ENCODE measurements around the gene TTC29.
"Not testable (repeated sequence)": the region's sequence is repeated elsewhere in the genome, so short reads cannot be mapped to it uniquely, and the experiment has no call there.

Gene TTC29

DNA sequence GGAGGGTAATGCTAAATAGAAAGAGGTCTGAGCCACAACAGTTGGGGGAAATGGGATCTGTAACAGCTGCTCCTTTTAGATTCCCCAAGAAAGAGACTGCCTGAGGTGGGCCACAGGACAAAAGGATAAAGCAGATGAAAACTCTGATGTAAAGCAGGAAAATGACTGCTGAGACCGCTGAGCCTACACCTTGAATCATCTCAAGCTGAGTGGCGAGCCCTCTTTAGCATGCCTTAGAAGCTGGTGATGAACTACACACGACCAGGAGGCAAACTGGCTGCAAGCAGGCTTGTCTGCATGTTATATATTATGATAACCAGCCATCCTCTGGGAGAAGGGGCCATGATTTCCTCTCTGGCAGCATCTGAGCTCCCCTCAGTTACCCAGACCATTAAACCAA is 88.4 kb downstream of the TTC29 start:
- no peak for DNase-seq (ENCODE audit: low spot score)

DNA sequence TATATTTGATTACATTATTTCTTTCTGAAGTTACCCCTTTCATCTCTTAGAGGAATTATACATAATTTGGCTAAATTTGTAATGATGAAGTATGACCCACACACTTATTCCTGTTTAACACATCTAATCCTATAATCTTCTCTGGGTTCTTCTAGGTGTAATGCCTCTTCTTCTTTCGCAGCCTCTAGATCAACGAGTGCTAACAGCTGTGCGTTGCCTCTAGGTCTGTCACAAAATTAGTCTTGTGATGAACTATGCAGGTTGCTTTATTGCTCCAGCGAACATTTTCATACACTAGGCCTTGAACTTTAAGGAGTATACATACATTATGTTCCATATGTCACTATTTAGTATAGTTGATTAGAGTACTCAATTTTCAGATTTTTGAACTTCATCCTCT is 89.9 kb downstream of the TTC29 start:
- no peak for DNase-seq (ENCODE audit: low spot score)

GRCh38 chr4:146852360-146852759 is 93.3 kb downstream of the TTC29 start:
- DNase-seq (ENCODE audit: low spot score), result peak; percentile 35

GRCh38 chr4:146847345-146847744 is 98.3 kb downstream of the TTC29 start:
- no peak for DNase-seq (ENCODE audit: low spot score)

GRCh38 chr4:146846882-146847281 is 98.8 kb downstream of the TTC29 start:
- no peak for DNase-seq (ENCODE audit: low spot score)

DNA sequence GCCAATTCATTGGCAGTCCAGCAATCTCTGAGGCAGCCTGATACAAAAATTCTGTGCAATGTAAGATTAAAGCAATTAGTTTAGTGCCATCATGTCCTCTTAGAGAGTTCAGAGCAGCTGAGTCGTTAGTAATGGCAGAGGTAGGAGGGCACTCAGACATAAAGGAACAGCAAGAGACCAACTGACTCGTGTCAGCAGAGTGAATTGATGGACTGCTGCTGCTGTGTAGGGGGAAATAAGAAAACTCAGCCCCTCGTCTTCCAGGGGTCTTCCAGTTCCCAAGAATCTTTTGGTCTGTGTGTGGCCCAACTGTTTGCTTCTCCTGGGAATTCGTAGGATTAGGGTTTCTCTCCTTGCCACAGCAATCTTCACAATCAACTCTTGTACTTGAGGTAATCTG is 100.9 kb downstream of the TTC29 start:
- no peak for DNase-seq (ENCODE audit: low spot score)

DNA sequence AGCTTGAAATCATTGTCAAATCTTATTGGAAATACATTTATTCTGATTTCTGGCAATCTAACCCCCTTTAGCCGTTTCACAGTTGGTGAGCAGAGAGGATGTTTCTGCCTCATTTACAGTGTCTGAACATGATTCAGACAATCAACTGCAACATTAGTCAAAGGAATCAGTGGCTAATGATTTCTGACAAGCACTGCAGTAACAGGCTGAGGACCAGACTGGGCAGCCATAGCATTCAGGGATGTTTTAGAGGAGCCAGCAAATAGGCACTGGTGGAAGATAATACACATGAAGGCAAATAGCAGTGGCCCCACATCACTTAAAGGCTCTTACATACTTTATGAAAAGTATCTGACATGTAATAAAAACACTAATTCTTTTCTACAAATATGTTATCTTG is 102.8 kb downstream of the TTC29 start:
- DNase-seq (ENCODE audit: low spot score), result no peak

GRCh38 chr4:146840731-146841130 is 104.9 kb downstream of the TTC29 start:
- no peak for DNase-seq (ENCODE audit: low spot score)

DNA sequence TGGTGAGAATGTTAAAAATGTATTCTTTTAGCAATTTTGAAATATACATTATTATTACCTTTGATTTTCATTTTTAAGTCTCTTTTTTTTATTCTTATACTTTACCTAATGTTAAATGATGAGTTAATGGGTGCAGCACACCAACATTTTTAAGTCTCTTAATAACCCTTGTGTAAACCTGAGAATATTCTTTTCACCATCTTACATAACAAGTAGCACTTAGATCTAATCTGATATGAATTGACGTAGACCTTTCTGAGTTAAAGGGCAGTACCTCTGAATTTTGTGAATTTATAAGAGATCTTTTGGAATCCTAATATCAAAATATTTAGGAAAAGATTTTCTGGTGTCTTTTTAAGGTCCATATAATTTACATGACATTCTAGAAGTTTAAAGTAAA is 110.6 kb downstream of the TTC29 start:
- no peak for DNase-seq (ENCODE audit: low spot score)

GRCh38 chr4:146834263-146835034 is 111.2 kb downstream of the TTC29 start:
- DNase-seq (ENCODE audit: low spot score), result no peak

GRCh38 chr4:146833530-146833929 is 112.1 kb downstream of the TTC29 start:
- DNase-seq (ENCODE audit: low spot score), result no peak

DNA sequence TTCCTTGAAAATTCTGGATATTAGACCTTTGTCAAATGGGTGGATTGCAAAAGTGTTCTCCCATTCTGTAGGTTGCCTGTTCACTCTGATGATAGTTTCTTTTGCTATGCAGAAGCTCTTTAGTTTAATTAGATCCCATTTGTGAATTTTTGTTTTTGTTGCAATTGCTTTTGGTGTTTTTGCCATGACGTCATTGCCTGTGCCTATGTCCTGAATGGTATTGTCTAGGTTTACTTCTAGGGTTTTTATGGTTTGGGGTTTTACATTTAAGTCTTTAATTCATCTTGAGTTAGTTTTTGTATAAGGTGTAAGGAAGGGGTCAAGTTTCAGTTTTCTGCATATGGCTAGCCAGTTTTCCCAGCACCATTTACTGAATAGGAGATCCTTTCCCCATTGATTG is 122.7 kb downstream of the TTC29 start:
- DNase-seq (ENCODE audit: low spot score), result not testable (repeated sequence)

DNA sequence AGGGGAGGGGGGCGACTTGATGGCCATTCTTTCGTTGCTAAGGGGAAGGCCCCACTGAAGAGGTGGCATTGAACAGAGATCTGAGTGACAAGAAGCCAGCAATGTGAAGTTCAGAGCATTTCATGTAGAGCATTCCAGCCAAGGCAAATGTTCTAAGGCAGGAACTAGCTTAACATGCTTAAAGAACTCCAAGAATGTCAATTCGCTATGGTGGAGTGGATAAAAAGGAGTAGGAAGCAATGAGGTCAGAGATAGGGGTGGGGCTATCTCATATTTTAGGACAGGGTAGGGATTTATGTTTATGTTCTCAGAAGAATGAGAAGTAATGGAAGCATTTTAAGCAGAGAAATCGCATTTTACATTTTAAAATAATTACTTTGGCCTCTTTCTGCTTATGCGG is 130.9 kb downstream of the TTC29 start:
- DNase-seq (ENCODE audit: low spot score), result no peak

- no peak for DNase-seq (ENCODE audit: low spot score)
These were observed 150.0 kb downstream of the TTC29 start for GRCh38 chr4:146795711-146796110.

GRCh38 chr4:146793727-146794126 is 151.9 kb downstream of the TTC29 start:
- no peak for DNase-seq (ENCODE audit: low spot score)

GRCh38 chr4:146791439-146791838 is 154.2 kb downstream of the TTC29 start:
- no peak for DNase-seq (ENCODE audit: low spot score)

GRCh38 chr4:146790515-146790914 is 155.1 kb downstream of the TTC29 start:
- no peak for DNase-seq (ENCODE audit: low spot score)

- DNase-seq (ENCODE audit: low spot score), result no peak
These were observed 157.9 kb downstream of the TTC29 start for GRCh38 chr4:146787731-146788130.

DNA sequence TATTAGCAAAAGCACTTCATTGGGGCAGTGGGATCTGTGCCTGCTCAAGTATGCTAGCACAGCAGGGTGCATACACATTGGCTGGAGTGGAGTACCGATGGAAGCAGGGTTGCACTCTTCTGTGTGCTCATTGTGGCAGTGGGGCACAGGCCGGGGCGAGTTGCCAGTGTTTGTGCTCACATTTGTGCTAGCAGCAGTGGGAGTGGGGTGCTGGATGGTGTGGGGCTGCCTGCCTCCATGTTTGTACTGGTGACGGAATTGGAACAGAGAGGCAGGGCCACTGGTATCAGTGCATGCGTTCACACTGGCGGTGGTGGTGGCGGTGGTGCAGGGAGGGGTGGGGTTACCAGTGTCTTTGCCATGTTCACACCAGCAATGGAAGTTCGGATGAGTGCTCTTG is 169.0 kb downstream of the TTC29 start:
- DNase-seq (ENCODE audit: low spot score), result no peak

GRCh38 chr4:146763560-146763959 is 182.1 kb downstream of the TTC29 start:
- DNase-seq (ENCODE audit: low spot score), result no peak

DNA sequence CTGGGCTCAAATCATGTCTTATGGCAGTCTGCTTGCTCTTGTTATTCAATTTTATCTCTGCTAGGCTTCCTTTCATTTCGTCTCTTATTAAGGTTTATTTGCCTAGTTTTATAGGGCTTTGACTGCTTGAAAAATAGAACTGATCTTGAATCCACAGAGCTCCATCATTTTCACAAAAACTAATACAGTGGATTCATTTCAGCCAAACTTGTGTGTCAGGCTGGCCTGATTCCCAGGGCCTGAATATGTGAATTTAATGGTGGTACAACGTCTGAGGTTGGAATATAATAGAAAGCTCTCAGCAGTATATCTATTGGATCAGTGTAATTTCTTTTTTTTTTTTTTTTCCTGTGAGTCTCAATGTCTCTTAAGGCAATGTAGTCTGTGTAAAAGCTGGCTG is 183.6 kb downstream of the TTC29 start:
- DNase-seq (ENCODE audit: low spot score), result no peak

- no peak for DNase-seq (ENCODE audit: low spot score)
These were observed 203.2 kb downstream of the TTC29 start for GRCh38 chr4:146742416-146742815.

DNA sequence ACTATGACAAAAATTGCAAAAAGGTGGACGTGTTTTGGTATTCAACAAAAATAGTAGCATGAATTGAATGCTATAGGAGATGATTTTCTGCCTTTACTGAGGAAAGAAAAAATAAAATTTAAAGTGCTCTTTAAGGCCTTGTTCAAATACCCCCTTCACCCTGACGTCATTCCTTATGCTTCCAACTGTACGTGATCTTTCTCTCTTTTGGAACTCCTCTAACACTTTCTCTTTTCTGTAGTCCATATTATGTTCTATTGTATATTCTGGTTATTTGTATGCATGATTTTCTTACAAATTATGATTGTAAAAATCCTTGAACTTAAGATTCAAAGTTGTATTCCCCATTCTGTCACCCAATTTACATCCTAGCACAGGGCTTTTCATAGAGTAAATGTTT is 206.5 kb downstream of the TTC29 start:
- DNase-seq (ENCODE audit: low spot score), result no peak

DNA sequence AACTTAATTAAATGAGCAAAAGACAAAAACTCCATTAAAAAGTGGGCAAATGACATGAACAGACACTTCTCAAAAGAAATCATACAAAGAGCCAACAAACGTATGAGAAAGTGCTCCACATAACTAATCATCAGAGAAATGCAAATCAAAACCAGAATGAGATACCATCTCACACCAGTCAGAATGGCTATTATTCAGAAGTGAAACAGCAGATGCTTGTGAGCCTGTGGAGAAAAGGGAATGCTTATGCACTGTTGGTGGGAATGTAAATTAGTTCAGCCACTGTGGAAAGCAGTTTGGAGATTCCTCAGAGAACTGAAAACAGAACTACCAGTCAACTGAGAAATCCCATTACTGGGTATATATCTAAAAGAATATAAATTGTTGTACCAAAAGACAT is 222.1 kb downstream of the TTC29 start:
- DNase-seq (ENCODE audit: low spot score), result not testable (repeated sequence)

Measured in Ammon's horn (tissue), 1 donor.